Right lobe of liver (tissue), 4 donors: ENCODE measurements around the gene UBE2G1.

Experiments
- POLR2A ChIP-seq: fragments of 450-650 bp; IDR thresholded peaks from one replicate; pipeline ENCODE4 v1.6.1; 2017; ENCODE audit warnings: antibody characterized with exemption, mild to moderate bottlenecking
- TF ChIP-seq, protein P1 (sequence below), 4 donors: fragments of 200-600 bp in 3 of 4; fragments of 450-650 bp in 1 of 4; IDR thresholded peaks; one replicate each; pipeline versions ENCODE4 v1.5.1 to v1.8.0; 2016 to 2022; ENCODE audit warnings: antibody characterized with exemption in 4 of 4, mild to moderate bottlenecking in 2 of 4
- donor health status: DM: no; HTN: no; CAD: no.
- donor health status: DM: no; HTN: no; CAD: no.
- donor health status: DM: no; HTN: yes; CAD: no.

DNA sequence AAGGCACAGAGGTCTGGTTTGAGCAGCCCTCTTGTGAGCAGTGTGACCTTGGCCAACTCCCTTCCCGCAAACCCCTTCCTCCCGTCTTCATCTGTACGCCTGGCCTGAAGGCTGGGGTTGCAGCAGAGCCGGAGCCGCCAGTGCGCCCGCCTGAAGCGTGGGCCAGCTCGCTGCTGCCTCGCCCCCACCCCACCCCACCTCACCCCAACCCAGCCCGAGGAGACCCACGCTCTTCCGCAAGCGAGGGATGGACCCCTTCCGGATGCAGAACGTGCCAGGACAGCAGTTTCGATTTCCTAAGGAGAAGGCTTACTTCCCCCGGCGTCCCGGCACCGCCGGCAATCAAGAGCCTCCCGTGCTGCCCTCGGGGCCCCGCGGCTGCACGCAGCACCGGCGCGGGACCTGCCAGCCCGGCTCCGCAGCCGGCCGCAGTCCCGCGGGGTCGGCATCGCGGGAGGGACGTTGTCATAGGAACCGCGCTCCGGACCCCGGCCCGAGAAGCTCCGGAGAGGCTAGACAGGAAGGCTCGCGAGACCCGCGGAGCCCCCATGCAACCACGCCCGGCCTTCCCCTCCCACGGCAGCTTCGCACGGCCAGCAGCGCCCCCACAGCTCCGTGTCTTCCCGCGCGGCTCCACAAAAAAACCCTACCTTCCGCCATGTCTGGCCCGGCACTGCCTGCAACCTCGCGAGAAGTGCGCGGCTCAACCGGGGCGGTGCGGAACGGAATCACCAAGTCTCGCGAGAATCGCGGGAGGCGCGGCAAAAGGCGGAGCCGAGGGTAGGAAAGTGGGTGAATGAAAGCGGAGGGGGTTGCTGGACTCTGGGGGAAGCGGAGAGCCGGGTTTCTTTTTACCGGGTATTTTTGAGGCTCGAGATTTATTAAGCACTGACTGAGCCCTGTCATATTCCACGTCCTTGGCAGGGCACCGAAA lies 102.9 kb downstream of the UBE2G1 start, which contains the start of gene ANKFY1:
- TF ChIP-seq, protein P1, sequence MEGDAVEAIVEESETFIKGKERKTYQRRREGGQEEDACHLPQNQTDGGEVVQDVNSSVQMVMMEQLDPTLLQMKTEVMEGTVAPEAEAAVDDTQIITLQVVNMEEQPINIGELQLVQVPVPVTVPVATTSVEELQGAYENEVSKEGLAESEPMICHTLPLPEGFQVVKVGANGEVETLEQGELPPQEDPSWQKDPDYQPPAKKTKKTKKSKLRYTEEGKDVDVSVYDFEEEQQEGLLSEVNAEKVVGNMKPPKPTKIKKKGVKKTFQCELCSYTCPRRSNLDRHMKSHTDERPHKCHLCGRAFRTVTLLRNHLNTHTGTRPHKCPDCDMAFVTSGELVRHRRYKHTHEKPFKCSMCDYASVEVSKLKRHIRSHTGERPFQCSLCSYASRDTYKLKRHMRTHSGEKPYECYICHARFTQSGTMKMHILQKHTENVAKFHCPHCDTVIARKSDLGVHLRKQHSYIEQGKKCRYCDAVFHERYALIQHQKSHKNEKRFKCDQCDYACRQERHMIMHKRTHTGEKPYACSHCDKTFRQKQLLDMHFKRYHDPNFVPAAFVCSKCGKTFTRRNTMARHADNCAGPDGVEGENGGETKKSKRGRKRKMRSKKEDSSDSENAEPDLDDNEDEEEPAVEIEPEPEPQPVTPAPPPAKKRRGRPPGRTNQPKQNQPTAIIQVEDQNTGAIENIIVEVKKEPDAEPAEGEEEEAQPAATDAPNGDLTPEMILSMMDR (IDR thresholded peaks at IDR 0.05), result peak in 1 of 4 donors; percentile 21
- peak; percentile 44 for TF ChIP-seq POLR2A
